K562 (cell line): Measurements from ENCODE around the gene ERAP2. TPM values are rescaled to one million over a fixed set of nuclear protein-coding genes. Genes with fewer than 3 reads are reported as not detected.

Experiments
- BCLAF1 ChIP-seq, 2 experiments: fragments of 450-650 bp in 1 of 2; IDR thresholded peaks; 2 replicates each; pipeline ENCODE4 v1.6.1; 2011 to 2017; ENCODE audit warnings: low read depth in 2 of 2, antibody characterized with exemption in 1 of 2, borderline replicate concordance in 1 of 2, low read length in 1 of 2, mild to moderate bottlenecking in 1 of 2, mixed read lengths in 1 of 2; ENCODE audit not compliant: control insufficient read depth in 1 of 2
- BDP1 ChIP-seq: IDR thresholded peaks from 3 replicates; pipeline ENCODE4 v1.6.1; 2011; ENCODE audit not compliant: insufficient read length, insufficient read depth
- BRD4 ChIP-seq: fragments of 200-600 bp; sonication (generic); IDR thresholded peaks from 2 replicates; pipeline ENCODE4 v1.6.1; 2017; ENCODE audit warnings: inconsistent platforms
- ETS2 ChIP-seq: IDR thresholded peaks from 2 replicates; pipeline ENCODE4 v1.6.1; 2016; ENCODE audit warnings: borderline replicate concordance, missing genetic modification characterization, mild to moderate bottlenecking, moderate library complexity, missing compliant biosample characterization; ENCODE audit not compliant: poor library complexity, severe bottlenecking
- HNRNPLL ChIP-seq: fragments of 200-400 bp; formaldehyde crosslinking; IDR thresholded peaks from 2 replicates; pipeline ENCODE4 v1.6.1; 2017; ENCODE audit warnings: low read length, low read depth, mild to moderate bottlenecking; ENCODE audit not compliant: poor library complexity, severe bottlenecking
- KHSRP ChIP-seq: fragments of 450-650 bp; IDR thresholded peaks from 2 replicates; pipeline ENCODE4 v1.6.1; 2017
- MTA3 ChIP-seq: fragments of 450-650 bp; formaldehyde crosslinking; IDR thresholded peaks from 2 replicates; pipeline ENCODE4 v1.6.1; 2017; ENCODE audit warnings: mild to moderate bottlenecking, borderline replicate concordance
- NR2C2 ChIP-seq, 2 experiments: fragments of 200-800 bp in 1 of 2; sonication (Bioruptor generic) in 1 of 2; sonication (generic) in 1 of 2; formaldehyde crosslinking in 1 of 2; IDR thresholded peaks; 2 replicates each; pipeline versions ENCODE4 v1.6.1 to v1.8.0; 2016 to 2022; ENCODE audit warnings: mild to moderate bottlenecking in 1 of 2, missing compliant biosample characterization in 1 of 2, missing genetic modification characterization in 1 of 2, missing genetic modification reagents in 1 of 2
- RFX1 ChIP-seq: fragments of 450-650 bp; IDR thresholded peaks from 2 replicates; pipeline ENCODE4 v1.6.1; 2016; ENCODE audit warnings: mild to moderate bottlenecking, moderate library complexity
- SOX6 ChIP-seq: fragments of 450-650 bp; IDR thresholded peaks from 2 replicates; pipeline ENCODE4 v1.6.1; 2014; ENCODE audit warnings: mild to moderate bottlenecking
- TEAD1 ChIP-seq, 2 experiments: fragments of 450-650 bp in 1 of 2; sonication (generic) in 1 of 2; formaldehyde crosslinking; IDR thresholded peaks; 2 replicates each; pipeline versions ENCODE4 v1.4.0 to v1.8.0; 2020 to 2022; ENCODE audit warnings: mild to moderate bottlenecking in 2 of 2, missing genetic modification reagents in 1 of 2
- U2AF2 ChIP-seq: fragments of 200-400 bp; formaldehyde crosslinking; optimal IDR thresholded peaks from 2 replicates; pipeline ENCODE3; 2017; ENCODE audit warnings: low read depth, mild to moderate bottlenecking, low read length
- ZKSCAN3 ChIP-seq: fragments of 250-450 bp; sonication (Bioruptor Pico); IDR thresholded peaks from 2 replicates; pipeline ENCODE4 v1.4.0; 2020
- ZNF197 ChIP-seq: fragments of 200-800 bp; sonication (Bioruptor generic); IDR thresholded peaks from 2 replicates; pipeline ENCODE4 v1.6.1; 2016; ENCODE audit warnings: low read depth, missing genetic modification characterization, missing compliant biosample characterization
- ZNF263 ChIP-seq: sonication (generic); formaldehyde crosslinking; IDR thresholded peaks from 2 replicates; pipeline ENCODE4 v1.8.0; 2022; ENCODE audit warnings: mild to moderate bottlenecking, missing genetic modification reagents, borderline replicate concordance
- ZNF274 ChIP-seq: IDR thresholded peaks from 2 replicates; pipeline ENCODE4 v1.6.1; 2011; ENCODE audit warnings: low read depth, mild to moderate bottlenecking, low read length, moderate library complexity, borderline replicate concordance
- ZNF347 ChIP-seq: fragments of 450-650 bp; formaldehyde crosslinking; IDR thresholded peaks from 2 replicates; pipeline ENCODE4 v1.4.0; 2020; ENCODE audit warnings: low read depth, mild to moderate bottlenecking, moderate library complexity
- ZNF512 ChIP-seq: IDR thresholded peaks from 2 replicates; pipeline ENCODE4 v1.6.1; 2016; ENCODE audit warnings: missing genetic modification characterization, missing compliant biosample characterization
- ZSCAN29 ChIP-seq: fragments of 450-650 bp; IDR thresholded peaks from 2 replicates; pipeline ENCODE4 v1.6.1; 2017
- polyA plus RNA-seq, 8 experiments: library from polyadenylated mRNA; depleted of rRNA in 4 of 8; stranded (reverse) in 5 of 8; unstranded in 3 of 8; fragments of >200 nt; fragmentation: Nextera tagmentation in 2 of 8; fragmentation: Illumina TruSeq in 1 of 8; extraction: Ambion mirVana in 2 of 8; extraction: Trizol in 1 of 8; gene quantifications; 2 replicates each; pipeline versions ENCODE4 v1.2.1 to v1.2.3, GENCODE V29; 2011 to 2014; ENCODE audit warnings: inconsistent platforms in 1 of 8, missing spikeins in 1 of 8
- total RNA-seq, 7 experiments: library from RNA; depleted of rRNA in 6 of 7; stranded (reverse); fragments of >200 nt in 6 of 7; fragmentation: Illumina TruSeq in 2 of 7; extraction: Trizol in 2 of 7; gene quantifications; 2 replicates each; pipeline versions ENCODE4 v1.2.1 to v1.2.3, GENCODE V29; 2011 to 2021; ENCODE audit warnings: low replicate concordance in 1 of 7
- TF ChIP-seq, protein P1 (sequence below): fragments of 250-450 bp; sonication (Bioruptor Pico); IDR thresholded peaks from 2 replicates; pipeline ENCODE4 v1.9.0; 2021; ENCODE audit warnings: mild to moderate bottlenecking
- TF ChIP-seq, protein P2 (sequence below): fragments of 250-450 bp; sonication (Bioruptor Pico); IDR thresholded peaks from 2 replicates; pipeline ENCODE4 v1.8.0; 2022; ENCODE audit warnings: inconsistent platforms, mild to moderate bottlenecking, moderate library complexity, borderline replicate concordance

The ERAP2 gene
- total and polyA plus RNA-seq, 9 of the 15 experiments (the other 6 are each of a cell fraction or from before 2014, with no cell fraction given) = 0.93 to 4.0 (median 2.1) TPM

- no peak for TF ChIP-seq NR2C2 (CRISPR knock-in tag; IDR thresholded peaks at IDR 0.05)
- TF ChIP-seq NR2C2 (tag; IDR thresholded peaks at IDR 0.05) = no peak; the same call in none of the 2 replicates
- TF ChIP-seq ZKSCAN3 = no peak
- TF ChIP-seq ZSCAN29 = peak; percentile 70; the same call in 1 of the 2 replicates
- no peak for TF ChIP-seq ZNF347 (CRISPR knock-in tag)
- no peak for TF ChIP-seq ZNF263 (CRISPR knock-in tag)
- peak; percentile 74; the same call in 1 of the 2 replicates for TF ChIP-seq MTA3
- TF ChIP-seq ZNF512 = no peak
- TF ChIP-seq RFX1 = no peak
- TF ChIP-seq, protein P1, sequence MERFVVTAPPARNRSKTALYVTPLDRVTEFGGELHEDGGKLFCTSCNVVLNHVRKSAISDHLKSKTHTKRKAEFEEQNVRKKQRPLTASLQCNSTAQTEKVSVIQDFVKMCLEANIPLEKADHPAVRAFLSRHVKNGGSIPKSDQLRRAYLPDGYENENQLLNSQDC (CRISPR knock-in tag) = peak; percentile 65; the same call in 1 of the 2 replicates
- TF ChIP-seq TEAD1 (CRISPR knock-in tag; IDR thresholded peaks at IDR 0.05) = no peak
- TF ChIP-seq BRD4 = no peak; the same call in 1 of the 2 replicates
- TF ChIP-seq BCLAF1 (IDR thresholded peaks at IDR 0.05; ENCODE audit: borderline replicate concordance in 1 of 2, control insufficient read depth in 1 of 2, low read depth in 2 of 2, low read length in 1 of 2) = no peak
- peak; percentile 26; the same call in 1 of the 2 replicates for TF ChIP-seq ZNF197 (CRISPR knock-in tag)
- TF ChIP-seq, protein P2, sequence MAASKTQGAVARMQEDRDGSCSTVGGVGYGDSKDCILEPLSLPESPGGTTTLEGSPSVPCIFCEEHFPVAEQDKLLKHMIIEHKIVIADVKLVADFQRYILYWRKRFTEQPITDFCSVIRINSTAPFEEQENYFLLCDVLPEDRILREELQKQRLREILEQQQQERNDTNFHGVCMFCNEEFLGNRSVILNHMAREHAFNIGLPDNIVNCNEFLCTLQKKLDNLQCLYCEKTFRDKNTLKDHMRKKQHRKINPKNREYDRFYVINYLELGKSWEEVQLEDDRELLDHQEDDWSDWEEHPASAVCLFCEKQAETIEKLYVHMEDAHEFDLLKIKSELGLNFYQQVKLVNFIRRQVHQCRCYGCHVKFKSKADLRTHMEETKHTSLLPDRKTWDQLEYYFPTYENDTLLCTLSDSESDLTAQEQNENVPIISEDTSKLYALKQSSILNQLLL (CRISPR knock-in tag) = no peak
- TF ChIP-seq ZNF274 = no peak
- peak; percentile 50 for TF ChIP-seq SOX6
- TF ChIP-seq HNRNPLL = peak; percentile 68
- TF ChIP-seq ETS2 (tag) = no peak
- no peak for TF ChIP-seq KHSRP
- TF ChIP-seq U2AF2 = no peak
- TF ChIP-seq BDP1 = no peak
Measured at GRCh38 chr5:96935559-96936430, 59.5 kb downstream of the ERAP2 start, which contains the start of gene LNPEP (continued).
